GM12892 (cell line): Measurements from ENCODE around the gene NTMT1.

Experiments used
- POLR2A ChIP-seq: IDR thresholded peaks from 2 replicates; pipeline ENCODE4 v1.6.1; 2011; ENCODE audit warnings: low read depth, low read length, control low read depth
- POLR2AphosphoS5 ChIP-seq: IDR thresholded peaks from 2 replicates; pipeline ENCODE4 v1.6.1; 2011; ENCODE audit warnings: low read depth, low read length, control low read depth
- TAF1 ChIP-seq: IDR thresholded peaks from 2 replicates; pipeline ENCODE4 v1.6.1; 2011; ENCODE audit warnings: low read depth, mild to moderate bottlenecking, control low read depth, low read length, borderline replicate concordance

DNA sequence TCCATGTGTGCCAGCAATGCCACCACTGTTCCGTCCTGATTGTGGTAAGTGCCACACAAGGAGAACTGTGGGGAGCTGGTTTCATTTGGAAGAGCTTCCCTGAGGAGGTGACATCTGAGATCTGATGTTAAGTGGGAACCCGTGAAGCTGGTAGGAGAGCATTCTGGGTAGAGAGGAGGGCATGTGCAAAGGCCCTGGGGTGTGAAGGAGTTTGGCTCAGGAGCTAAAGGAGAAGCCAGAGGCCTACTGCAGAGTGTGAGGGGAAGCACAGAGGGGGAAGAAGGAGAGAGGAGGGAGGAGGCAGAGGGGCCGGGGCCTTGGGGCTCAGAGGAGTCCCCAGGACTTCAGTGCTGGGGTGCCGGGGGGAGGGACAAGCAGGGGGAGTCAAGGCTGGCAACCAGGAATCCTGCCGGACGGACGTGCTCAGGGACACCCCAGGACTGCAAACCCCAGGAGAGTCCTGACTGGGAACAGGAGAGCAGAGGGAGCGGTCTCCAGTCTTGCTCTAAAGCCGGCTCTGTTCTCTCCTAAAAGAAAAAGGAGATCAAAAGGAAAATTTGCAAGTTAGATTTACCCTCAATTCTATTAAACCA, 24.8 kb upstream of the NTMT1 start:
- no peak for TF ChIP-seq TAF1
- no peak for TF ChIP-seq POLR2AphosphoS5
- TF ChIP-seq POLR2A, result no peak
